K562 (cell line): Measurements from ENCODE around the gene CCDC15. TPM values are rescaled to one million over a fixed set of nuclear protein-coding genes. Genes with fewer than 3 reads are reported as not detected.

Experiments used
- BRD9 ChIP-seq: fragments of 450-650 bp; IDR thresholded peaks from 2 replicates; pipeline ENCODE4 v1.6.1; 2018; ENCODE audit warnings: low read depth; ENCODE audit not compliant: partially characterized antibody
- CXXC5 ChIP-seq: fragments of 250-450 bp; sonication (Bioruptor Pico); IDR thresholded peaks from 2 replicates; pipeline ENCODE4 v1.8.0; 2022; ENCODE audit warnings: inconsistent platforms, mild to moderate bottlenecking, moderate library complexity
- DPF2 ChIP-seq: fragments of 450-650 bp; IDR thresholded peaks from 2 replicates; pipeline ENCODE4 v1.6.1; 2016
- EP400 ChIP-seq: fragments of 450-650 bp; IDR thresholded peaks from 2 replicates; pipeline ENCODE4 v1.6.1; 2017; ENCODE audit warnings: antibody characterized with exemption, mild to moderate bottlenecking, moderate library complexity
- GABPA ChIP-seq: fragments of 200-800 bp; sonication (Bioruptor generic); conservative IDR thresholded peaks from 2 replicates; pipeline ENCODE4 v1.6.1; 2016; ENCODE audit warnings: low read depth, missing genetic modification characterization, missing compliant biosample characterization
- HLTF ChIP-seq: fragments of 450-650 bp; IDR thresholded peaks from 2 replicates; pipeline ENCODE4 v1.6.1; 2016
- HMG20A ChIP-seq: fragments of 450-650 bp; formaldehyde crosslinking; conservative IDR thresholded peaks from 2 replicates; pipeline ENCODE4 v1.4.0; 2020; ENCODE audit warnings: mild to moderate bottlenecking, mixed read lengths
- HMGN3 ChIP-seq: IDR thresholded peaks from 2 replicates; pipeline ENCODE4 v1.6.1; 2011; ENCODE audit warnings: borderline replicate concordance, low read depth, mild to moderate bottlenecking, mixed read lengths, low read length; ENCODE audit not compliant: insufficient read length; ENCODE audit errors: extremely low read depth
- L3MBTL2 ChIP-seq: fragments of 450-650 bp; IDR thresholded peaks from 2 replicates; pipeline ENCODE4 v1.6.1; 2016; ENCODE audit warnings: mild to moderate bottlenecking, moderate library complexity
- LEF1 ChIP-seq: fragments of 450-650 bp; IDR thresholded peaks from 2 replicates; pipeline ENCODE4 v1.6.1; 2016; ENCODE audit warnings: mild to moderate bottlenecking
- MITF ChIP-seq: IDR thresholded peaks from 2 replicates; pipeline ENCODE4 v1.6.1; 2014; ENCODE audit warnings: antibody characterized with exemption
- OTX1 ChIP-seq: fragments of 450-650 bp; formaldehyde crosslinking; IDR thresholded peaks from 2 replicates; pipeline ENCODE4 v1.4.0; 2022; ENCODE audit warnings: mild to moderate bottlenecking
- RAD21 ChIP-seq, 2 experiments: fragments of 250-450 bp in 1 of 2; fragments of 450-650 bp in 1 of 2; sonication (Bioruptor Pico) in 1 of 2; formaldehyde crosslinking in 1 of 2; IDR thresholded peaks in 1 of 2; conservative IDR thresholded peaks in 1 of 2; 2 replicates each; pipeline versions ENCODE4 v1.4.0 to v1.8.0; 2020 to 2022; ENCODE audit warnings: mild to moderate bottlenecking in 2 of 2, moderate library complexity in 1 of 2
- RNF2 ChIP-seq: sonication (generic); IDR thresholded peaks from 2 replicates; pipeline ENCODE4 v1.6.1; 2016
- SIN3A ChIP-seq, 2 experiments: fragments of 150-350 bp in 1 of 2; IDR thresholded peaks; 2 replicates each; pipeline ENCODE4 v1.6.1; 2011 to 2016; ENCODE audit warnings: borderline replicate concordance in 2 of 2, low read depth in 2 of 2, low read length in 2 of 2, mild to moderate bottlenecking in 2 of 2, moderate library complexity in 2 of 2; ENCODE audit not compliant: control insufficient read depth in 1 of 2
- SIN3B ChIP-seq: fragments of 450-650 bp; IDR thresholded peaks from 2 replicates; pipeline ENCODE4 v1.6.1; 2017; ENCODE audit warnings: low read depth, mild to moderate bottlenecking, moderate library complexity
- TEAD1 ChIP-seq, 2 experiments: fragments of 450-650 bp in 1 of 2; sonication (generic) in 1 of 2; formaldehyde crosslinking; IDR thresholded peaks; 2 replicates each; pipeline versions ENCODE4 v1.4.0 to v1.8.0; 2020 to 2022; ENCODE audit warnings: mild to moderate bottlenecking in 2 of 2, missing genetic modification reagents in 1 of 2
- THRAP3 ChIP-seq: fragments of 450-650 bp; IDR thresholded peaks from 2 replicates; pipeline ENCODE4 v1.6.1; 2016; ENCODE audit warnings: mild to moderate bottlenecking, inconsistent platforms, borderline replicate concordance
- ZBTB5 ChIP-seq: fragments of 450-650 bp; IDR thresholded peaks from 2 replicates; pipeline ENCODE4 v1.6.1; 2017; ENCODE audit warnings: antibody characterized with exemption
- ZFP36 ChIP-seq: fragments of 150-350 bp; IDR thresholded peaks from 2 replicates; pipeline ENCODE4 v1.6.1; 2018; ENCODE audit warnings: low read length, low read depth; ENCODE audit not compliant: partially characterized antibody
- ZNF239 ChIP-seq: fragments of 250-450 bp; sonication (Bioruptor Pico); IDR thresholded peaks from 2 replicates; pipeline ENCODE4 v1.4.0; 2020; ENCODE audit warnings: mild to moderate bottlenecking
- ZNF277 ChIP-seq: fragments of 250-450 bp; sonication (Bioruptor Pico); IDR thresholded peaks from 2 replicates; pipeline ENCODE4 v1.8.0; 2022; ENCODE audit warnings: inconsistent platforms, mild to moderate bottlenecking, moderate library complexity, borderline replicate concordance
- ZNF3 ChIP-seq: fragments of 250-450 bp; sonication (Bioruptor Pico); IDR thresholded peaks from 2 replicates; pipeline ENCODE4 v1.5.0; 2021; ENCODE audit warnings: mild to moderate bottlenecking, moderate library complexity
- ZNF583 ChIP-seq: fragments of 250-450 bp; sonication (Bioruptor Pico); IDR thresholded peaks from 2 replicates; pipeline ENCODE4 v1.4.0; 2020
- polyA plus RNA-seq, 8 experiments: library from polyadenylated mRNA; depleted of rRNA in 4 of 8; stranded (reverse) in 5 of 8; unstranded in 3 of 8; fragments of >200 nt; fragmentation: Nextera tagmentation in 2 of 8; fragmentation: Illumina TruSeq in 1 of 8; extraction: Ambion mirVana in 2 of 8; extraction: Trizol in 1 of 8; gene quantifications; 2 replicates each; pipeline versions ENCODE4 v1.2.1 to v1.2.3, GENCODE V29; 2011 to 2014; ENCODE audit warnings: inconsistent platforms in 1 of 8, missing spikeins in 1 of 8
- total RNA-seq, 7 experiments: library from RNA; depleted of rRNA in 6 of 7; stranded (reverse); fragments of >200 nt in 6 of 7; fragmentation: Illumina TruSeq in 2 of 7; extraction: Trizol in 2 of 7; gene quantifications; 2 replicates each; pipeline versions ENCODE4 v1.2.1 to v1.2.3, GENCODE V29; 2011 to 2021; ENCODE audit warnings: low replicate concordance in 1 of 7
- TF ChIP-seq, protein P1 (sequence below): sonication (generic); formaldehyde crosslinking; IDR thresholded peaks from 2 replicates; pipeline ENCODE4 v1.8.0; 2022; ENCODE audit warnings: mild to moderate bottlenecking, low read depth, missing genetic modification reagents

Gene CCDC15
- total and polyA plus RNA-seq, 9 of the 15 experiments (the other 6 are each of a cell fraction or from before 2014, with no cell fraction given), result 1.9 to 9.2 (median 3.9) TPM

GRCh38 chr11:125070699-125071254, 116.8 kb downstream of the CCDC15 start (continued):
- TF ChIP-seq ZNF239 (peak; percentile 12; the same call in 1 of the 2 replicates), ZBTB5 (no peak), L3MBTL2 (peak; percentile 75; the same call in 1 of the 2 replicates), MITF (peak; percentile 95), ZNF3 (CRISPR knock-in tag) (no peak), RAD21 (CRISPR knock-in tag; conservative IDR thresholded peaks at IDR 0.05 in 1 of 2, IDR thresholded peaks at IDR 0.05 in 1 of 2) (no peak), THRAP3 (no peak), ZFP36 (peak; percentile 8), RNF2 (peak; percentile 84; the same call in 1 of the 2 replicates), TEAD1 (CRISPR knock-in tag; IDR thresholded peaks at IDR 0.05) (peak in 1 of 2 experiments; percentile 54; a peak in 1 of 4 replicates), BRD9 (peak; percentile 76), DPF2 (peak; percentile 86), HMGN3 (peak; percentile 18), GABPA (peak; percentile 70), EP400 (peak; percentile 69), HLTF (0 out of 2 replicates have a peak, but pooled peaks have one; percentile 3), HMG20A (CRISPR knock-in tag) (no peak), ZNF583 (CRISPR knock-in tag) (0 out of 2 replicates have a peak, but pooled peaks have one; percentile 37), CXXC5 (CRISPR knock-in tag) (peak; percentile 71), LEF1 (peak; percentile 76), SIN3B (no peak), SIN3A (IDR thresholded peaks at IDR 0.05; ENCODE audit: borderline replicate concordance in 2 of 2, control insufficient read depth in 1 of 2, low read depth in 2 of 2, low read length in 2 of 2) (peak in 1 of 2 experiments; percentile 18; a peak in 1 of 4 replicates), ZNF277 (CRISPR knock-in tag) (no peak), OTX1 (no peak)
- TF ChIP-seq, protein P1, sequence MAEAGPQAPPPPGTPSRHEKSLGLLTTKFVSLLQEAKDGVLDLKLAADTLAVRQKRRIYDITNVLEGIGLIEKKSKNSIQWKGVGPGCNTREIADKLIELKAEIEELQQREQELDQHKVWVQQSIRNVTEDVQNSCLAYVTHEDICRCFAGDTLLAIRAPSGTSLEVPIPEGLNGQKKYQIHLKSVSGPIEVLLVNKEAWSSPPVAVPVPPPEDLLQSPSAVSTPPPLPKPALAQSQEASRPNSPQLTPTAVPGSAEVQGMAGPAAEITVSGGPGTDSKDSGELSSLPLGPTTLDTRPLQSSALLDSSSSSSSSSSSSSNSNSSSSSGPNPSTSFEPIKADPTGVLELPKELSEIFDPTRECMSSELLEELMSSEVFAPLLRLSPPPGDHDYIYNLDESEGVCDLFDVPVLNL (CRISPR knock-in tag), result no peak
